HG02678 (cell line): Measurements from ENCODE around the gene FALEC.

Experiments used
- ATAC-seq: cut with Tn5 transposase; IDR thresholded peaks from one replicate; pipeline ENCODE4 v1.9.1; 2021; ENCODE audit warnings: mild to moderate bottlenecking, moderate library complexity; ENCODE audit not compliant: unreplicated experiment

The FALEC gene

DNA sequence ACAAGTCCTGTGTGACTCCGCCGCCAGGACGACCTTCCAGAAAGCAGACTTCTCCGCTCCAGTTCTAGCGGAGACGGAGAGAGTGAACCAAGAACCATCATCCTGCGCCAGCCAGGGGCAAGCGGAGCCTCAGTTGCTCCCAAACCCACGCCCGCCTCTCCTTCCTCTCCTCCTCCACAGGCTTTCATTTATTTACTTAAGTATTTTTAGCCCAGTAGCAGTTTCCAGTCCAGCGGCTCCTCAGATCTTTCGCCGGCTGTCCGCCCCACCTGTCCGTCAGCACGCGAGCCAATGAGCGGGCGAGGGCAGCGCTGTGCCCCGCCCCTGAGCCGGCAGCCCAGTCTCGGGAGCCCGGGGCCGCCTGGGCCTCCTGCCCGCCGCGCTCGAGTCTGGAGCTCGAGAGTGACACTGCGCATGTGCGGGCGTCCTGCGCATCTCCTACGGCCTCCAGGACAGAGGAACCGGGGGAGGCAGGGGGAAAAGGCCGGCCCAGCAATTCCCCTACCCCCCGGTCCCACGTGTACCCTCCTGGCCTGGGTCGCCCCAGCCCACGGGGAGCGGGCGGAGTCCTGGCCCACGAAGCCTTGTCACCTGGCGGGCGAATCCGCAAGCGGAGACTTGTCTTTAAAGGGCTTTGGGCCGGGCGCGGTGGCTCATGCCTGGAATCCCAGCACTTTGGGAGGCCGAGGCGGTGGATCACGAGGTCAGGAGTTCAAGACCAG, at the start of gene FALEC:
TSS of gene FALEC (plus strand) at position 425 of the 722 bp plus-strand sequence.
- ATAC-seq = peak; percentile 98

DNA sequence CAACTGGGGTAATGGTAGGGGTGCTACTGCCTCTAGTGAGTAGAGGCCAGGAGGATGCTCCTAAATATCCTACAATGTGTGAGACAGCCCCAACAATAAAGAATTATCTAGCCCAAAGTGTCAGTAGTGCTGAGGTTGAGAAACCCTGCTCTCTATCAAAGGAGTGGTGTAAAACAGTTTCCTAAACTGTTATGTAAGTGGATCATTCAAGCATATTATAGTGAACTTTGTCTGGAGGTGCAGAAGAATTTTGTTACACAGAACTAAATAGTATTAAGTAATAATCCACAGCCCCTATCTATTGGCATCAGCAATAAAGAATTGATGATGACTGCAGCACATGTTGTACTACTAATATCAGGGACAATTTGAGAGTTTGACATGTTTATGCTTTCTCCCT, 48.6 kb upstream of the FALEC start:
- ATAC-seq = no peak

GRCh38 chr1:150469291-150469690, 46.3 kb upstream of the FALEC start:
- ATAC-seq = no peak

DNA sequence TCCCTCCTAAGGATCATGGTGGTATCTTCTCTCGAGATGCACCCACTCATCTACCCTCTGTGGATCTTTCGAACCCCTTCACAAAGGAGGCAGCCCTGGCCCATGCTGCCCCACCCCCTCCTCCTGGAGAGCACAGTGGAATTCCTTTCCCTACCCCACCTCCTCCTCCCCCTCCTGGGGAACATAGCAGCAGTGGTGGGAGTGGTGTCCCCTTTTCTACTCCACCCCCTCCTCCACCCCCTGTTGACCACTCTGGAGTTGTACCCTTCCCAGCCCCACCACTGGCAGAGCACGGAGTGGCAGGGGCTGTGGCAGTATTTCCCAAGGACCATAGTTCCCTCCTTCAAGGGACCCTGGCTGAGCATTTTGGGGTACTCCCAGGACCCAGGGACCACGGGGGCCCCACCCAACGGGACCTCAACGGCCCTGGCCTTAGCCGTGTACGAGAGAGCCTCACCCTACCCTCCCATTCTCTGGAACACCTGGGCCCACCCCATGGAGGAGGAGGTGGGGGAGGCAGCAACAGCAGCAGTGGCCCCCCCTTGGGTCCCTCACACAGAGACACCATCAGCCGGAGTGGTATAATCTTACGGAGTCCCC, 42.9 kb upstream of the FALEC start:
- ATAC-seq = no peak

GRCh38 chr1:150473659-150474058, 41.9 kb upstream of the FALEC start:
- no peak for ATAC-seq

DNA sequence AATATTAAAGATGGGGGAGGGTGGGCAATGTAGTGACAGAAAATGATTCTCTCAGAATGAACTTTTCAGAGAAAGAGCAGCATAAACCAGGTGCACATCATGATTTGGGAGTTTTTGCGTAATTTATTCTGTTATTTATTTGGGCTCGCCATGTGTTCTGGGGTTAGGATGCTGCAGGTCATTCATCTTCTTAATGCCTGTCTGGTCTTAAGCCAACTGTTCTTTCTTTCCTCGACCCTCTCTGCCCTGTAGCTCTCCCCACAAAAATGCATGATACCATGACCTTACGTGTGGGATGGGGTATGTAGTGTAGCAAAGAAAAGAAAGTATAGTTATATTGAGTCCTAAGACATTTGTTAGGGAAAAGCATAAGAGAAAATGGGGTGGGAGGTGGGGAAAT, 40.7 kb upstream of the FALEC start:
- ATAC-seq = no peak

GRCh38 chr1:150476754-150477153, 38.8 kb upstream of the FALEC start:
- ATAC-seq = no peak

DNA sequence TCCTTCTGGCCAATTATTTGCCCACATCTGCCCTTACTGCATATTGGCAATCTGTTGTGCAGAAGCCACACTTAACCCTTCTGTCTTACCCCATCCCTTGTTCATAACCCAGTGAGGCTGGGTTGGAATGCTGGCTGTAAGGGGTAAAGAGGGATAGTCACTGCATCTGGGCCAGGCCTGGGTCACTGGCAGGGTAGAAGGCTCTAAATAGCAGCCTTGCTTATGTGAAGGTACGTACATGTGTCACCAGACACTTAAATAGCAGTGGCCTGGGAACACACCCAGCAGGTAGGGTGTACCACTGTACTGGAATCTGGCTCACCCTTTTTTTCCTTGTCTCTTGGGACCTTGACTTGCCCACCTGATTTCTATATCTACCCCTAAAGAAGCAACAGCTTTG, 38.2 kb upstream of the FALEC start:
- no peak for ATAC-seq

GRCh38 chr1:150477733-150478132, 37.8 kb upstream of the FALEC start:
- ATAC-seq = no peak

- no peak for ATAC-seq
Observed at GRCh38 chr1:150479370-150479769, 36.2 kb upstream of the FALEC start.

DNA sequence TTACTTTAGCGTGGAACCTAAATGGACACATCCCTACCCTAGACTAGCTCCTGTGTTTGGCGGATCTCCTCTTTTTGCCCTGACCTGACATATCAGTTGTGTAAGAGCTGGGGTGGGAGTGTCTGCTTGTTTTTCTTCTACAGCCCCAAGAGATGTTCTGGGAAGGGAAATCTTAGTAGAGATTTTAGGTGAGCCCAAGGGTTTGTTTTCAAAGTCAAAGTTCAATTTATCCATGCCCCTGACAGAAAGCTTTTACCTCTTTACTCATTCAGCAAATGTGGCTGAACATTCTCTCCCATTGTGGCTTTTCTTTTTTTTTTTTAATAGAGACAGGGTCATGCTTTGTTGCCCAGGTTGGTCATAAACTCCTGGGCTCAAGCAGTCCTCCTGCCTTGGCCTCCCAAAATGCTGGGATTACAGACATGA, 35.6 kb upstream of the FALEC start:
- ATAC-seq = no peak

GRCh38 chr1:150484431-150484830, 31.1 kb upstream of the FALEC start:
- ATAC-seq = no peak

GRCh38 chr1:150484861-150485260, 30.7 kb upstream of the FALEC start:
- ATAC-seq = no peak

DNA sequence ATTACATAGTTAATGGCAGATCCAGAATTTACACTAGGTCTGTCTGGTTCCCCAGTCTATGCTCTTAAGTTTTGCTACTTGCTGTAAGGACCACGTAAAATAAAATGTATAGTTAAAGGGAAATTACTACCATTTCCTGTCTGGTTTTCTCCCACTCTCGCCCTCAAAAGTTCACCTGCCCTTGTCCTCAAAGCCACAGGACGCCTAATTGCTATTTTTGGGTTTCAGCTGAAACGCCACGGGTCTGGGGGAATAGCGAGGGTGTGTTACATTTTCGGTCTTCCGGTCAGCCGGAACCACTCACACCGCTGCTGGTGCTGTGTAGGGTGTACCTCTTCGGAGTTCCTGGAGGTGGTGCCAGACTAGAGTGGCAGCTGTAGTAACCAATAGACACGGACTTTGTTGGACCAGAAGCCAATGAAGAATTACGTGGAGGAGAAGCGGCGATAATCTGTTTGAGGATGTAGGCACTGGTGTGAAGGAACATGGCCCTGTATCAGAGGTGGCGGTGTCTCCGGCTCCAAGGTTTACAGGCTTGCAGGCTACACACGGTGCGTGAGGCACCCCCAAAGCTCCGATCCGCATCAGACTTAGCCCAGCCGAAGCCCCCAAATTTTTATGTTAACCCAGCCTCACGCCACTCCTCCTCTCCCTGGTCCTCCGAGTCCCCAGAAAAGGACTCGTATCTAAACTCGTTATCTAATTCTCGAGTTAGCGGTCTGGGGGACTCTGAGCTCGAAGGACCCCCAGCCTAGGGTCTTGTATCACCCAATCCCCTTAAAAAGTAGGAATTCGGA, 28.4 kb upstream of the FALEC start, which contains the start of gene TARS2:
TSS of gene TARS2 (plus strand) at position 454 of the 797 bp plus-strand sequence. CDS start at position 486, 32 bp downstream.
- peak; percentile 100 for ATAC-seq

GRCh38 chr1:150487763-150488115, 27.8 kb upstream of the FALEC start:
- no peak for ATAC-seq

- ATAC-seq = no peak
Observed at GRCh38 chr1:150493175-150493574, 22.4 kb upstream of the FALEC start.

DNA sequence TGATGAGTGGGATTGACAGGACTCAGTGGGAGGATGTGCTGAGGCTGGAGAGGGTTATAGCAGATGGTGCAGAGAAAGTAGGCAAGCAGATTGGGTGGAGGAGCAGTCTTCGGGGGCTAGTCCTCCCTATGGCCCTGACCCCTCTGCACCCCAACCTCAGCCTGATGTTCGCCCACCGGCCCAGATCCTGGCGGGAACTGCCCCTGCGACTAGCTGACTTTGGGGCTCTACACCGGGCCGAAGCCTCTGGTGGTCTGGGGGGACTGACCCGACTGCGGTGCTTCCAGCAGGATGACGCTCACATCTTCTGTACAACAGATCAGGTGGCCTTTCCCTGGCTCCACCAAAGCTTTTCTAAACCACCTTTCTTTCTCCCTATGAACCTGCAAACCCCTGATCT, 17.2 kb upstream of the FALEC start:
- no peak for ATAC-seq

DNA sequence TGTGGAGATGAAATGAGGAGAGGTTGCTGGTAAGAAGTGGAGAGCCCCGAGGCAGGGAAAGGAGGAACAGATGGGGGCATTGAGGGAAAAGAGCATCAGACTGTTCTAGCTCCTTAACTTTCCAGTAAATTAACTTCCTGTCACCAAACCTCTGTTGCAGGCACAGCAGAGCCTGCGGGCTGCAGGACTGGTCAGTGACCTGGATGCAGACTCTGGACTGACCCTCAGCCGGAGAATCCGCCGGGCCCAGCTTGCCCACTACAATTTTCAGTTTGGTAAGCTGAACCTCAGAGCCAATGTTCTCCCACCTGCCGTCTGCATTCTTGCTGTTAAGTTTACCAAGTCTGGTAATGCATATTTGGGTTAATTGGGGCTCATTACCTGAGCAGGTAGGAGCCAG, 10.1 kb upstream of the FALEC start:
- ATAC-seq = no peak

DNA sequence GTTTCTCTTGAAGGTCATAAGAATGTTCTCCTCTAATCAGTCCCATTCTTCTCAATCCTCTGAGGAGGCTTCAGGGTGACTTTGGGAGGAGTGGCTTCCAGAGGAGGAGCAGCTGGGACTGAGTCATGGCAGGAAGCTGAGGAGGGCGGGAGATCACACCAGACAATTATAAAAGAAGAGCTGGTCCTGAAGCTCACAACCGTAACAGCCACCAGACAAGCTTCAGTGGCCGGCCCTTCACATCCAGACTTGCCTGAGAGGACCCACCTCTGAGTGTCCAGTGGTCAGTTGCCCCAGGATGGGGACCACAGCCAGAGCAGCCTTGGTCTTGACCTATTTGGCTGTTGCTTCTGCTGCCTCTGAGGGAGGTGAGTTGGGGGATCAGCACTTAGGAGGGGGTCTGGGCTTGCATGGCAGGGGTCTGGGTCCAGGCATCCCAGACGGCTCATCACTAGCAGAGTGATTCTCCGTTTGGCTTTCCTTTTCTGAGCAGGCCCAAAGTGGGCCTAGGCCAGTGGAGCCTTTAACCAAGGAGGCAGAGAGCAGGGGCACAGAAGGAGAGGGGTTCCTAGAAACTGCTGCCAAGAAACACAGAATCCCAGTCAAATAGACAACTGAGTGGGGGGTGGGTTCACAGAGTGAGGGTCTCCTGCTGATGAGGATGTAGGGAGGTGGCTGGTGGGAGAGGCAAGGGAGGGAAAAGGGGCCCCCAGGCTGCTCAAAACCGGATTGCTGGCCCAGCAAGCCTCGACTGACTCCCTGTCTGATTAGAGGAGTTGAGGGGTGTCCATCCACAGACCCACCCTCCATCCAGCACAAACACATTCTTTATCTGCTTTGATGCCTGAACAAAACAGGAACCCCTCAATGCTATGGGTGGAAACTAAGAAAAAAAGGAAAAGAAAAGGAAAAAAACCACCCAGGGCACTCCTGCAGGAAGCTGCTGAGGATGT, 7.4 kb upstream of the FALEC start, which contains the start of gene ECM1:
TSS of gene ECM1 (plus strand) at position 198 of the 953 bp plus-strand sequence. CDS start at position 299, 101 bp downstream.
- ATAC-seq = no peak

- no peak for ATAC-seq
Observed at GRCh38 chr1:150508982-150509381, 6.6 kb upstream of the FALEC start.

DNA sequence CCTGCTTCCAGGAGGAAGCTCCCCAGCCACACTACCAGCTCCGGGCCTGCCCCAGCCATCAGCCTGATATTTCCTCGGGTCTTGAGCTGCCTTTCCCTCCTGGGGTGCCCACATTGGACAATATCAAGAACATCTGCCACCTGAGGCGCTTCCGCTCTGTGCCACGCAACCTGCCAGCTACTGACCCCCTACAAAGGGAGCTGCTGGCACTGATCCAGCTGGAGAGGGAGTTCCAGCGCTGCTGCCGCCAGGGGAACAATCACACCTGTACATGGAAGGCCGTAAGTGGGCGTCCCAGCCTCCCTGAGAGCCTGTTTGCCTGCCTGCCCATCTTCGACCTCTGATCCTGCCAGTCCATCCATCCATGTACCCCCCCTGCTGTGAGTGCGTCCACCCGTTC, 4.0 kb upstream of the FALEC start:
- ATAC-seq = no peak
